GM19025 (cell line): ENCODE measurements around the gene ANKRD23.

Experiments used
- ATAC-seq: cut with Tn5 transposase; IDR thresholded peaks from one replicate; pipeline ENCODE4 v1.9.1; 2021; ENCODE audit warnings: mild to moderate bottlenecking, low read depth, moderate library complexity; ENCODE audit not compliant: unreplicated experiment

Gene ANKRD23

GRCh38 chr2:96839875-96840850 lies 3.7 kb downstream of the ANKRD23 start:
- ATAC-seq: no peak

- peak; percentile 79 for ATAC-seq
Observed at GRCh38 chr2:96839293-96839874, 4.4 kb downstream of the ANKRD23 start.

DNA sequence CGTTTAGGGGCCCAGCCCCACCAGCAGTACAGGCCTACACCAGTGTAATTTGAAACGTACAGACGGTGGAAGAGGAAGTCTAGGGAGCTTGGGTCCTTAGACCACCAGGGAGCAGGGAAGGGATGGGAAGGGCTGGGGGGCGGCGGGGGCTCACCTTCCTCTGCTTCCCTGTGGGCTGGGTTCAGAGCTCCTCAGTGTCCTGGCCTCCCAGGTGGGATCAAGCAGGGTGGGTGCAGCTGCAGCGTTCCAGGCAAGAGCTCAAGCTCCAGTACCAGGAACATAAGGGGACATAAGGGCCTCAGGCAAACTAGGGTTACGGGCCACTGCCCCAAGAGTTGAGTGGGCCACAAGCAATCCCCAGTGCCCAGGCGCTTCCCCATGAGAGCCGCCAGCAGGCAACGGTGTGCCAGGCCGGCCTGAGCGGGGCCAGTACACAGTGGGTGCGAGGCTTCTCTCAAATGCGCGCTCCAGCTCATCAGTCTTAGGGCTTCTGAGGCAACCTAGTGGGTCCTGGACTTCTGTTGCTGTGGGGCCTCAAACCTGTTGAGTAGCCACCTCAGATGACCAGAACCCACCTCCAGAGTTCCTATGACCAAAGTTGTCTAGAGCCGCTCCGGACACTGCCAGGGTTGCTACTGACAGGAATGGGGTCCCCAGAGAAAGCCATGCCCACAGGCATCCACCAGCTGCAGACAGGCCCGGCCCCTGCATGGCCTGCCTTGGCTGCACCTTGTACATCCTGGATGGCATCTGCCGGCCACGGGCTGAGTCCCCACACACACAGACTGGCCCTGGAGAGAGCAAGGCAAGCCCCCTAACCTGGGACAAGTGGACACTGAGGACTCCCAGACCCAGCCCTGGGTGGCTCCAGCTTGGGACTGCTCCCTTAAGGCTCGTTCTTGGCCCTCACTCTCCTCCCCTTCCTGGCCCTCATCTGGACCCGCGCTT lies 5.2 kb downstream of the ANKRD23 start:
- ATAC-seq: no peak

GRCh38 chr2:96837575-96837974 lies 6.2 kb downstream of the ANKRD23 start:
- no peak for ATAC-seq

GRCh38 chr2:96835830-96836229 lies 8.0 kb downstream of the ANKRD23 start:
- ATAC-seq: no peak

GRCh38 chr2:96832754-96833507 lies 10.9 kb downstream of the ANKRD23 start:
- no peak for ATAC-seq

DNA sequence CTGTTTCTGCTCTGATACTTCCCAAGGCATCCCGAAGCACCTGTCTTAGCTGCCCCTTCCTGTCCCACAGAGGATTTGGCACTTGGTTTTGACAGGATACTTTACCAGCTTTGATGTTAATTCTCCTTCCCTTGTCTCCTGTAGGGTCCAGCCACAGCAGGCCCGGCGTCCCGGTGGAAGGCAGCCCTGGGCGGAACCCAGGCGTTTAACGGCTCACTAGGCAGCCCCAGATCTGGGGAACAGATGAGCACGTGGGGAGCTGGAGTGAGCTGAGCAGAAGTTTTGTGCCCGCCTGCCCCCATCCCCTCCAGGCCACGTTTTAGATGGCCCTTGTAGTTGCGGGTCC lies 11.4 kb downstream of the ANKRD23 start:
- no peak for ATAC-seq

DNA sequence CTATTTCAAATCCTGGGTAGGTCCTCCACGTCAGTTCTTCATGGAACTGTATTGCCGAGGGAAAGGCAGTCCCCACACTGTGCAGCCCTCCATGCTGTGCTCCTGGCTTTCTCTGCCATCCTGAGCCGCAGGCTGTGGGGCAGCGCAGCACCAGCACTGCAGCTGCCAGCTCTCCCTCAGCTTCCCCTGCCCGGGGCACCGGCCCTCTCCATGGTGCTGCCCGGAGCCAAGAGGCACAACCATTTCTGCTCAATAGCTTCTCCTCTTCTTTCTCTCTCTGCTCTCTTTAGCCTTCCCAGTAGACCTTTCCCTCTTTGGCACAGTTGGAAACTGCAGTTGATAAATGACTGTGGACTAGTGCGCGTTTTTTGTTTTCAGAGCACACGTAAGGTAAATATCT lies 12.1 kb downstream of the ANKRD23 start:
- no peak for ATAC-seq

GRCh38 chr2:96830044-96830562 lies 13.7 kb downstream of the ANKRD23 start:
- no peak for ATAC-seq

DNA sequence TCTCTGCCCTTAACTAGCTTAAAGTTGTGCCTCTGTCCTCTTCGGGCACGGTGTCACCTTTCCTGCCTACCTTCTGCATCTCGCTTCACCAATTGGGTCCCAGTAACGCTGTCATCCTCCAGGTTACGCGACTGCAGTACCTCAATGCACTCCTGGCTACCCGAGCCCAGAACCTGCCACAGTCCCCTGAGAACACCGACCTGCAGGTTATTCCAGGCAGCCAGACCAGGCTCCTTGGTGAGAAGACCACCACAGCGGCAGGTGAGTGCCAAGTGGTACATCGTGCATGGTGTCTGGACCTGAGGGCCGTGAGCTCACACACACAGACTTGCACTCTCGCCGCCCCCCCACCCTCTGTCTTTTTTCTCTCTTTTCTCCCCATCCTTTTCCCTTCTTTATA lies 14.9 kb downstream of the ANKRD23 start:
- ATAC-seq: no peak

DNA sequence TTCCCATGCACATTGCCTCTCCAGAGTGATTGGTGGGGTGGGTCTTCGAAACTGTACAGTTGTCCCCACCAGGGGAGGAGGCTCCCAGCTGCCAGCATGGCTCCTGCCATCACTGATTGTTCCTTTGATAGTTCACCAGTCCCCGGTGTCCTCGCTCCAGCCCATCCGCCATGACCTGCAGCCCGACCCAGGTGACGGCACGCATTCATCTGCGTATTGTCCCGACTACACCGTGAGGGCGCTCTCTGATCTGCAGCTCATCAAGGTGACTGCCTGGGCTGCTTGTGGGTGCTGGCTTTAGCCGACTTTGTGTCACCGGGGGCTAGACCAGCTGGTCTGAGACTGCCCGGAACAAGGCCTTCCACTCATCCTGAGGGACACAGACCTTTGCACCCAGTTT lies 15.4 kb downstream of the ANKRD23 start:
- no peak for ATAC-seq

GRCh38 chr2:96826546-96827278 lies 17.1 kb downstream of the ANKRD23 start:
- ATAC-seq: no peak

DNA sequence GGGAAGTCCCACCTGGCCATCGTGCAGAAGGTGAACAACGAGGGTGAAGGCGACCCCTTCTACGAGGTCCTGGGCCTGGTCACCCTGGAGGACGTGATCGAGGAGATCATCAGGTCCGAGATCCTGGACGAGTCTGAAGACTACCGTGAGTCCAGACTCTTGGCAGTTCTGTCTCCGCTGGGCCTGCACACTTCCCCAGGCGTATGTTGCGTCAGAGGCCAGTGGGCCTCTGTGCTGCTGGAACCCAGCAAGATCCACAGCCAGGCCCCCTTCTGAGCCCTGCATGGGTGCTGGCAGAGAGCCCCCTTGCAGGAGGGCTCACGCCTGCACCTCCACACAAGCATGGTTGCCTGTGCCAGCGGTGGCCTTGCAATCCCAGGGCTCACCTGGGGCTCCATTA lies 18.8 kb downstream of the ANKRD23 start:
- ATAC-seq: no peak

DNA sequence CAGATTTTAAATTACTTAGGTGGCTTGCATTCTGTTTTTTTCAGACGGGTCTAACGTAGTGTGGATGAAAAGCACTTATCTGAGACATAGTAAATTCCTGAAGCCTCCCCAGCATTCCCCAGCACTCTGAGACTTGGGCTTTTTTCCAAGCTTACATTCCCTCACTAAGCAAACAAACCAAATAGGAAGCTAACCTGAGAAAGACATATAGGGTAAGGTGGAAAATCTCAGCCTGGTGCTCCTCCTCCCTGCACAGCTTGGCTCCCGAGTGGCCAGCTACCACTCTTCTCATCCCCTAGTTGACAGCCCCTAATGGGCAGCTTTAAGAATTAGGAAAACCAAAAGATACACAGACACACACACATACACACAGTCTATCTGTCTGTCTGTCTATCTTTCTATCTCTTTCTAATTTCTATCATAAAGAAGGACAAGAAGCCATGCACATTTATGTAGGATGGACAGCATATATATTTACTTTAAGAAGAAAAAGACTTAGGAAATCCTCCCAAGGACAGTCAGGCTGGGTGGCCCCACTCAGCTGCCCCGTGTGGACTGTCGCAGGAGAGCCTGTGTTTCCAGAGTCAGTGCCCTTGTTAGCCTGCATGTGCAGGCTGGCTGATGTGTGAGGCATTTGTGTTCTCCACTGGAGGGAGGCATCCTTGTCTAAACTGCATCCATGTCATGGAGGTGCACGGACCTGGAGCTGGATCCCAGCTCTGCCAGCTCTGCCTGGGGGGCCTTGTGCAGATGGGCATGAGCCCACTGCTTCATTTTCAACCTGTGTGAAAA lies 19.5 kb downstream of the ANKRD23 start:
- ATAC-seq: no peak

GRCh38 chr2:96823198-96823597 lies 20.6 kb downstream of the ANKRD23 start:
- ATAC-seq: no peak

DNA sequence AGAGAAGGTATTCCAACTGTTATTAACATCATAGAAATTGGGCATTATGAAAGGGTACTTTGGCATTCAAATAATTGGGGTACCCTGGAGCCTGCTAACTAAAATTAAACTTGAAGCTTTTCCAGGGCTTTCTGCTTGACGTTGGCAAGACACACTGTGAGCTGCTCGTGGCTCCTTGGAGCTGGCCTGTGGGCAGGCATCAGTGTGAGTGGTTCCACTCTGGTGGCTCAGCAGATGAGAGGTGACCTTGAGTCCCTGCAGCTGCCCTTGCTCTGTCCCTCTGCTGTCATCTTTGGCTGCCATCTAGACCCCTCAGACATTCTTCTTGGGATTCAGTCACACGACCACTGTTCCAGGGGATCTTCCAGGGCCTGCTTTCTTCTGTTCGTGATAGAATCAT lies 21.0 kb downstream of the ANKRD23 start:
- ATAC-seq: no peak

DNA sequence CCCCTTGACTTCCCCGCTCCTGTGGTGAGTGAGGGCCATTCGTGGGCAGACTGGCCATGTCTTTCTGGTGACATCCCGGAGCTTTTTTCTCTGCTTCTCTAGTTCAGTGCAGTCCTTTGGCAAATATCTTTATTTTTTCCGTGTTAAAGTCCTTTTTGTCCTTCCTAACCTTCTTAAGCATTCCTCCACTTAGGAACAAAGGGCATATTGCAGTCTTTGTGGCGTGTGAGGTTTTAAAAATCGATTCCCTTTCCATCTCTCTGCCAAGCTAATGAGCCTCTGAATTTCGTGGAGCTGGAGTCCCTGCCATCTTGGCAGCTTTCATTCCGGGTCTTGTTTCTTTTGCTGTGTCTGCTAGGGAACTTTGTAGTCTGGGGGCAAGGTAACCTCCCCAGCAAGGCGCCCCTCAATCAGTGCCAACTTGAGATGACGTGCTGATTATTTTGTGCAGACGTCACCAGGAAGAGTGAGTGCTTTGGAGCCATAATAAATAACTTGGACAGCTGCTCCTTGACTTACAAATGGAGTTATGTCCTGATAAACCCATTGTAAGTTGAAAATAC lies 22.6 kb downstream of the ANKRD23 start:
- no peak for ATAC-seq

DNA sequence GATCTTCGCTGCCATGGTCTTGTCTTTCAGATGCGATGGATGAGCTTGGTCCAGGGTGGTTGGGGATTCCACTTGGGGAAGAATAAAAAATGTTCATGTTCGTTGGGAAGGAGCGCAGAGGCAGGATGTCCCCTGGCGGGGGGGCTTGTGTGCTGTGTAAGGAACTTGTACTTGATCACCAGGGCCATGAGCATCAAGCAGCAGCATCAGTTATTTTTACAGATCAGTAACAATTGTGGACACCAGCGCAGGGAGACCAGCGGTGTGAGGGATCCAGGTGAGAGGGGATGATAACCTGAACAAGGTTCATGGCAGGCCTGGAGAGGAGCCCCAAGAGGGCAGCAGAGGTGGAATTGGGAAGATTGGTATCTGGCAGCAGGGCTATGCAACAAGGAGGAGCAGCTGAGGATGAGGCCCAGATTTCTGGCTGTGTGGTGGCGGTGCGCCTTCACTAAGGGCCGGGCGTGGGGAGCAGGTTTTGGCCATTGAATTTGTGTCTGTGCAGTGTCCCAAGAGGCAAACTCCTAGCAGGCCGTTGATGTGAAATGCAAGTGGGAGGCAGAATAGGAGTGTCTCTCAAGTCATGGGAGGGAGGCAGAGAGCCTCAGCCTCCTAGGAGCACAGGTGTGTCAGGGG lies 23.8 kb downstream of the ANKRD23 start:
- ATAC-seq: no peak
